Activated CD4-positive, alpha-beta T cell treated with anti-CD3 and anti-CD28 coated beads, Interleukin-2, amount 50 U/mL, for 4 hours (primary cell): ENCODE results near the gene LYPLAL1.
"Not testable (repeated sequence)": the region's sequence is repeated elsewhere in the genome, so short reads cannot be mapped to it uniquely, and the experiment has no call there.

Experiments used
- DNase-seq, 2 experiments: peaks; one replicate each; pipeline ENCODE4 v3.0.0-alpha.2; 2020

LYPLAL1 gene

GRCh38 chr1:219163401-219163954 lies 10.2 kb upstream of the LYPLAL1 start:
- DNase-seq = no peak

- no peak for DNase-seq
Measured at GRCh38 chr1:219171192-219171935, 2.3 kb upstream of the LYPLAL1 start.

GRCh38 chr1:219172821-219173220 lies 857 bp upstream of the LYPLAL1 start:
- no peak for DNase-seq

GRCh38 chr1:219173434-219173757 lies 282 bp upstream of the LYPLAL1 start:
- DNase-seq = no peak

GRCh38 chr1:219174460-219175211 lies 958 bp downstream of the LYPLAL1 start:
- DNase-seq = no peak

- no peak for DNase-seq
Measured at GRCh38 chr1:219175212-219175564, 1.5 kb downstream of the LYPLAL1 start.

GRCh38 chr1:219176168-219176567 lies 2.5 kb downstream of the LYPLAL1 start:
- no peak for DNase-seq

- no peak for DNase-seq
Measured at GRCh38 chr1:219177363-219177762, 3.7 kb downstream of the LYPLAL1 start.

GRCh38 chr1:219177940-219178339 lies 4.3 kb downstream of the LYPLAL1 start:
- no peak for DNase-seq

- DNase-seq = no peak
Measured at GRCh38 chr1:219179293-219179692, 5.6 kb downstream of the LYPLAL1 start.

- DNase-seq = no peak
Measured at GRCh38 chr1:219184337-219184736, 10.7 kb downstream of the LYPLAL1 start.

- no peak for DNase-seq
Measured at GRCh38 chr1:219185486-219186117, 11.9 kb downstream of the LYPLAL1 start.

- no peak for DNase-seq
Measured at GRCh38 chr1:219188331-219188803, 14.7 kb downstream of the LYPLAL1 start.

GRCh38 chr1:219189021-219189824 lies 15.5 kb downstream of the LYPLAL1 start:
- DNase-seq = no peak

GRCh38 chr1:219189952-219190351 lies 16.3 kb downstream of the LYPLAL1 start:
- DNase-seq = no peak

- DNase-seq = no peak
Measured at GRCh38 chr1:219190605-219191004, 16.9 kb downstream of the LYPLAL1 start.

GRCh38 chr1:219195833-219196232 lies 22.2 kb downstream of the LYPLAL1 start:
- not testable (repeated sequence) for DNase-seq

- no peak for DNase-seq
Measured at GRCh38 chr1:219201656-219202055, 28.0 kb downstream of the LYPLAL1 start.

- no peak for DNase-seq
Measured at GRCh38 chr1:219202567-219202966, 28.9 kb downstream of the LYPLAL1 start.

- DNase-seq = no peak
Measured at GRCh38 chr1:219206350-219206749, 32.7 kb downstream of the LYPLAL1 start.

- no peak for DNase-seq
Measured at GRCh38 chr1:219209578-219209977, 35.9 kb downstream of the LYPLAL1 start.

- DNase-seq = no peak
Measured at GRCh38 chr1:219210067-219210466, 36.4 kb downstream of the LYPLAL1 start.

- DNase-seq = no peak
Measured at GRCh38 chr1:219215477-219215876, 41.8 kb downstream of the LYPLAL1 start.
